H9 (cell line): Measurements from ENCODE around the gene CAVIN3. TPM values are rescaled to one million over a fixed set of nuclear protein-coding genes. Genes with fewer than 3 reads are reported as not detected.

Experiments used
- DNase-seq: peaks from one replicate; pipeline ENCODE4 v3.0.0-alpha.2; 2017
- H2AFZ ChIP-seq: one replicate; pipeline ENCODE4 v1.6.1; 2013; ENCODE audit warnings: mild to moderate bottlenecking, low read length, control low read depth, moderate library complexity
- H2AK5ac ChIP-seq: 2 replicates; pipeline ENCODE4 v1.6.1; 2013; ENCODE audit warnings: low read length, control low read depth, mixed read lengths; ENCODE audit not compliant: insufficient read length
- H2BK120ac ChIP-seq: one replicate; pipeline ENCODE4 v1.6.1; 2013; ENCODE audit warnings: low read depth, mild to moderate bottlenecking, low read length, control low read depth, inconsistent platforms; ENCODE audit not compliant: poor library complexity, severe bottlenecking
- H2BK12ac ChIP-seq: 2 replicates; pipeline ENCODE4 v1.6.1; 2013; ENCODE audit warnings: low read length, control low read depth, mixed read lengths, low read depth; ENCODE audit not compliant: insufficient read length
- H2BK15ac ChIP-seq: 2 replicates; pipeline ENCODE4 v1.6.1; 2013; ENCODE audit warnings: low read depth, low read length, control low read depth
- H2BK20ac ChIP-seq: one replicate; pipeline ENCODE4 v1.6.1; 2013; ENCODE audit warnings: low read depth, mild to moderate bottlenecking, low read length, control low read depth, inconsistent platforms; ENCODE audit not compliant: poor library complexity, severe bottlenecking
- H2BK5ac ChIP-seq: 2 replicates; pipeline ENCODE4 v1.6.1; 2013; ENCODE audit warnings: low read length, control low read depth, mixed read lengths; ENCODE audit not compliant: insufficient read length
- H3K14ac ChIP-seq: 2 replicates; pipeline ENCODE4 v1.6.1; 2013; ENCODE audit warnings: low read length, control low read depth; ENCODE audit not compliant: insufficient read depth
- H3K18ac ChIP-seq: 2 replicates; pipeline ENCODE4 v1.6.1; 2013; ENCODE audit warnings: low read depth, mild to moderate bottlenecking, mixed read lengths, low read length, control low read depth; ENCODE audit not compliant: insufficient read length
- H3K23ac ChIP-seq: 2 replicates; pipeline ENCODE4 v1.6.1; 2013; ENCODE audit warnings: low read length, control low read depth, mixed read lengths, low read depth; ENCODE audit not compliant: insufficient read length
- H3K23me2 ChIP-seq: 2 replicates; pipeline ENCODE4 v1.6.1; 2013; ENCODE audit warnings: low read depth, mild to moderate bottlenecking, mixed read lengths, low read length, control low read depth; ENCODE audit not compliant: insufficient read length, poor library complexity, severe bottlenecking
- H3K27ac ChIP-seq: 2 replicates; pipeline ENCODE4 v1.5.1; 2013; ENCODE audit warnings: low read length, control low read depth, mixed read lengths, low read depth; ENCODE audit not compliant: insufficient read length
- H3K27me3 ChIP-seq: 2 replicates; pipeline ENCODE4 v1.6.1; 2013; ENCODE audit warnings: low read length, control low read depth, inconsistent platforms; ENCODE audit not compliant: insufficient read depth
- H3K4ac ChIP-seq: 2 replicates; pipeline ENCODE4 v1.6.1; 2013; ENCODE audit warnings: low read depth, mild to moderate bottlenecking, control low read depth, inconsistent platforms, low read length, moderate library complexity
- H3K4me1 ChIP-seq: 2 replicates; pipeline ENCODE4 v1.6.1; 2013; ENCODE audit warnings: low read length, control low read depth, inconsistent platforms; ENCODE audit not compliant: insufficient read depth
- H3K4me2 ChIP-seq: 2 replicates; pipeline ENCODE4 v1.6.1; 2013; ENCODE audit warnings: low read length, control low read depth, mixed read lengths; ENCODE audit not compliant: insufficient read length, insufficient read depth
- H3K56ac ChIP-seq: 2 replicates; pipeline ENCODE4 v1.6.1; 2013; ENCODE audit warnings: low read depth, mild to moderate bottlenecking, mixed read lengths, low read length, control low read depth; ENCODE audit not compliant: insufficient read length
- H3K79me1 ChIP-seq: 2 replicates; pipeline ENCODE4 v1.6.1; 2013; ENCODE audit warnings: low read depth, mild to moderate bottlenecking, moderate library complexity, low read length, control low read depth, inconsistent platforms; ENCODE audit not compliant: insufficient read depth, poor library complexity, severe bottlenecking
- H3K79me2 ChIP-seq: 2 replicates; pipeline ENCODE4 v1.6.1; 2013; ENCODE audit warnings: low read length, control low read depth, inconsistent platforms; ENCODE audit not compliant: insufficient read depth
- H3K9ac ChIP-seq: 2 replicates; pipeline ENCODE4 v1.6.1; 2013; ENCODE audit warnings: low read length, control low read depth, mixed read lengths; ENCODE audit not compliant: insufficient read length; ENCODE audit errors: extremely low read depth
- H3K9me3 ChIP-seq: one replicate; pipeline ENCODE4 v1.6.1; 2013; ENCODE audit warnings: low read depth, low read length, inconsistent platforms; ENCODE audit not compliant: control insufficient read depth
- H3T11ph ChIP-seq: one replicate; pipeline ENCODE4 v1.6.1; 2013; ENCODE audit warnings: mild to moderate bottlenecking, low read length, control low read depth, inconsistent platforms
- H4K20me1 ChIP-seq: one replicate; pipeline ENCODE4 v1.6.1; 2013; ENCODE audit not compliant: control insufficient read depth, insufficient read length, insufficient read depth
- H4K5ac ChIP-seq: 2 replicates; pipeline ENCODE4 v1.6.1; 2013; ENCODE audit warnings: low read depth, mild to moderate bottlenecking, mixed read lengths, low read length, control low read depth; ENCODE audit not compliant: insufficient read length
- H4K8ac ChIP-seq: replicated peaks from 2 replicates; pipeline ENCODE4 v1.6.1; 2013; ENCODE audit warnings: low read length, control low read depth, mixed read lengths, low read depth; ENCODE audit not compliant: insufficient read length
- H4K91ac ChIP-seq: 2 replicates; pipeline ENCODE4 v1.6.1; 2013; ENCODE audit warnings: low read depth, mild to moderate bottlenecking, moderate library complexity, mixed read lengths, low read length, control low read depth; ENCODE audit not compliant: insufficient read length
- H3K27ac Mint-ChIP-seq, 3 experiments: 2 replicates in 2 of 3; 3 replicates in 1 of 3; pipeline ENCODE4 v1.8.0; 2020 to 2021; ENCODE audit warnings: mixed read lengths in 3 of 3, mild to moderate bottlenecking in 1 of 3, moderate library complexity in 1 of 3
- H3K27me3 Mint-ChIP-seq: 2 replicates; pipeline ENCODE4 v1.8.0; 2021; ENCODE audit warnings: low read depth, mild to moderate bottlenecking, moderate library complexity, mixed read lengths
- H3K36me3 Mint-ChIP-seq, 3 experiments: 2 replicates in 2 of 3; 3 replicates in 1 of 3; pipeline ENCODE4 v1.8.0; 2020 to 2021; ENCODE audit warnings: low read depth in 3 of 3, mixed read lengths in 3 of 3; ENCODE audit not compliant: insufficient read depth in 1 of 3
- H3K4me1 Mint-ChIP-seq, 2 experiments: 2 replicates each; pipeline ENCODE4 v1.8.0; 2020; ENCODE audit warnings: mixed read lengths in 2 of 2
- H3K4me3 Mint-ChIP-seq, 2 experiments: 2 replicates in 1 of 2; 3 replicates in 1 of 2; pipeline ENCODE4 v1.8.0; 2020 to 2021; ENCODE audit warnings: mild to moderate bottlenecking in 2 of 2, mixed read lengths in 2 of 2, moderate library complexity in 1 of 2
- H3K9me3 Mint-ChIP-seq, 2 experiments: 2 replicates in 1 of 2; 3 replicates in 1 of 2; pipeline ENCODE4 v1.8.0; 2020; ENCODE audit warnings: mild to moderate bottlenecking in 2 of 2, mixed read lengths in 2 of 2, moderate library complexity in 1 of 2
- WGBS: extraction: QIAGEN DNeasy Blood & Tissue Kit; methylation state at CpG from one replicate; pipeline ENCODE4 v1.1.7; 2013; ENCODE audit warnings: missing lambda C conversion rate, low lambda C conversion rate, mixed read lengths; ENCODE audit not compliant: insufficient read length; ENCODE audit errors: extremely low coverage; 5-methylcytosine and 5-hydroxymethylcytosine counted together
- total RNA-seq: library from RNA; stranded (reverse); gene quantifications from 2 replicates; pipeline ENCODE4 v1.2.1, GENCODE V29; 2021
- TF ChIP-seq, protein P1 (sequence below): fragments of 200-600 bp; sonication (generic); conservative IDR thresholded peaks from 3 replicates; pipeline ENCODE4 v1.8.0; 2021; ENCODE audit warnings: antibody characterized with exemption, mild to moderate bottlenecking

The CAVIN3 gene
- total RNA-seq, 1 experiment from 2014 or later, result 60.0 TPM

DNA sequence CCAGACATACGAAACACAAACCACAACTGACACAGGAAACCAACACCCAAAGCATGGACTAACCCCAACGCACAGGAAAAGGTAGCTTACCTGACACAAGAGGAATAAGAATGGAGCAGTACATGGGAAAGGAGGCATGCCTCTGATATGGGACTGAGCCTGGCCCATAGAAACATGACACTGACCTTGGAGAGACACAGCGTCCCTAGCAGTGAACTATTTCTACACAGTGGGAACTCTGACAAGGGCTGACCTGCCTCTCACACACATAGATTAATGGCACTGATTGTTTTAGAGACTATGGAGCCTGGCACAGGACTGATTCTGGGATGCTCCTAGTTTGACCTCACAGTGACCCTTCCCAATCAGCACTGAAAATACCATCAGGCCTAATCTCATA is 48.7 kb downstream of the CAVIN3 start:
- Histone ChIP-seq H2AK5ac (no peak overlapping the region), H3K27ac (no peak overlapping the region), H3K9ac (no peak overlapping the region), H3K14ac (no peak overlapping the region), H4K8ac (no peak overlapping the region), H2BK5ac (no peak overlapping the region), H2BK12ac (no peak overlapping the region), H3K23ac (no peak overlapping the region), H4K91ac (no peak overlapping the region), H3K18ac (no peak overlapping the region), H4K20me1 (no peaks in the 10 kb centered on the region), H3T11ph (no peak overlapping the region), H3K79me1 (no peaks in the 10 kb centered on the region), H3K27me3 (no peaks in the 10 kb centered on the region), H3K4me1 (no peaks in the 10 kb centered on the region), H4K5ac (no peak overlapping the region), H3K23me2 (no peaks in the 10 kb centered on the region), H2AFZ (no peak overlapping the region), H3K79me2 (no peaks in the 10 kb centered on the region), H2BK20ac (no peak overlapping the region), H3K4me2 (no peak overlapping the region), H3K9me3 (no peaks in the 10 kb centered on the region), H3K56ac (no peak overlapping the region), H2BK120ac (no peak overlapping the region), H3K4ac (no peak overlapping the region), H2BK15ac (no peak overlapping the region)
- WGBS, result no CpG with 5 or more reads among the region's 3 CpGs
- peaks cover 0 to 14% (median 0%) of the 10 kb centered on the region in 3 experiments; a peak in 4 of 7 replicates for H3K36me3 Mint-ChIP-seq
- no peaks in the 10 kb centered on the region; a peak in 2 of 5 replicates for H3K9me3 Mint-ChIP-seq
- H3K4me1 Mint-ChIP-seq, result peaks cover 11 to 14% of the 10 kb centered on the region in 2 experiments
- H3K4me3 Mint-ChIP-seq, result no peak overlapping the region
- TF ChIP-seq, protein P1, sequence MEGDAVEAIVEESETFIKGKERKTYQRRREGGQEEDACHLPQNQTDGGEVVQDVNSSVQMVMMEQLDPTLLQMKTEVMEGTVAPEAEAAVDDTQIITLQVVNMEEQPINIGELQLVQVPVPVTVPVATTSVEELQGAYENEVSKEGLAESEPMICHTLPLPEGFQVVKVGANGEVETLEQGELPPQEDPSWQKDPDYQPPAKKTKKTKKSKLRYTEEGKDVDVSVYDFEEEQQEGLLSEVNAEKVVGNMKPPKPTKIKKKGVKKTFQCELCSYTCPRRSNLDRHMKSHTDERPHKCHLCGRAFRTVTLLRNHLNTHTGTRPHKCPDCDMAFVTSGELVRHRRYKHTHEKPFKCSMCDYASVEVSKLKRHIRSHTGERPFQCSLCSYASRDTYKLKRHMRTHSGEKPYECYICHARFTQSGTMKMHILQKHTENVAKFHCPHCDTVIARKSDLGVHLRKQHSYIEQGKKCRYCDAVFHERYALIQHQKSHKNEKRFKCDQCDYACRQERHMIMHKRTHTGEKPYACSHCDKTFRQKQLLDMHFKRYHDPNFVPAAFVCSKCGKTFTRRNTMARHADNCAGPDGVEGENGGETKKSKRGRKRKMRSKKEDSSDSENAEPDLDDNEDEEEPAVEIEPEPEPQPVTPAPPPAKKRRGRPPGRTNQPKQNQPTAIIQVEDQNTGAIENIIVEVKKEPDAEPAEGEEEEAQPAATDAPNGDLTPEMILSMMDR, result no peak
- peaks cover 53% of the 10 kb centered on the region for H3K27me3 Mint-ChIP-seq
- no peak for DNase-seq
- no peak overlapping the region; a peak in 1 of 7 replicates for H3K27ac Mint-ChIP-seq
